COLO829 (cell line): ENCODE results near the gene TAF4B.
"Not testable (repeated sequence)": the region's sequence is repeated elsewhere in the genome, so short reads cannot be mapped to it uniquely, and the experiment has no call there.

Experiments
- DNase-seq: peaks from one replicate; pipeline ENCODE4 v3.0.0; 2012; ENCODE audit warnings: low spot score

TAF4B gene

GRCh38 chr18:26307161-26307773 lies 81.0 kb downstream of the TAF4B start:
- DNase-seq, result peak; percentile 48

- no peak for DNase-seq
Measured at GRCh38 chr18:26309281-26309680, 83.0 kb downstream of the TAF4B start.

- DNase-seq, result no peak
Measured at GRCh38 chr18:26312199-26312598, 86.0 kb downstream of the TAF4B start.

GRCh38 chr18:26317398-26317797 lies 91.2 kb downstream of the TAF4B start:
- DNase-seq, result no peak

- no peak for DNase-seq
Measured at GRCh38 chr18:26320686-26321085, 94.4 kb downstream of the TAF4B start.

- no peak for DNase-seq
Measured at GRCh38 chr18:26322890-26323653, 96.8 kb downstream of the TAF4B start.

- no peak for DNase-seq
Measured at GRCh38 chr18:26325771-26326170, 99.5 kb downstream of the TAF4B start.

GRCh38 chr18:26327062-26327461 lies 100.8 kb downstream of the TAF4B start:
- no peak for DNase-seq

GRCh38 chr18:26332991-26333390 lies 106.7 kb downstream of the TAF4B start:
- DNase-seq, result no peak

- DNase-seq, result no peak
Measured at GRCh38 chr18:26335156-26335555, 108.9 kb downstream of the TAF4B start.

GRCh38 chr18:26335571-26336487 lies 109.6 kb downstream of the TAF4B start:
- peak; percentile 35 for DNase-seq

- no peak for DNase-seq
Measured at GRCh38 chr18:26336572-26336971, 110.3 kb downstream of the TAF4B start.

GRCh38 chr18:26342646-26343045 lies 116.4 kb downstream of the TAF4B start:
- no peak for DNase-seq

- DNase-seq, result no peak
Measured at GRCh38 chr18:26350961-26351360, 124.7 kb downstream of the TAF4B start.

GRCh38 chr18:26356045-26356785 lies 130.0 kb downstream of the TAF4B start:
- DNase-seq, result no peak

- no peak for DNase-seq
Measured at GRCh38 chr18:26357960-26358359, 131.7 kb downstream of the TAF4B start.

GRCh38 chr18:26362021-26362420 lies 135.8 kb downstream of the TAF4B start:
- DNase-seq, result no peak

- no peak for DNase-seq
Measured at GRCh38 chr18:26367425-26367824, 141.2 kb downstream of the TAF4B start.

- DNase-seq, result no peak
Measured at GRCh38 chr18:26370037-26370436, 143.8 kb downstream of the TAF4B start.

- DNase-seq, result no peak
Measured at GRCh38 chr18:26376105-26376504, 149.9 kb downstream of the TAF4B start.

- DNase-seq, result no peak
Measured at GRCh38 chr18:26378701-26379100, 152.5 kb downstream of the TAF4B start.

GRCh38 chr18:26381555-26381954 lies 155.3 kb downstream of the TAF4B start:
- DNase-seq, result not testable (repeated sequence)
